HCT116 (cell line): ENCODE measurements around the gene TACC2. TPM values are rescaled to one million over a fixed set of nuclear protein-coding genes. Genes with fewer than 3 reads are reported as not detected.

ENCODE experiments used
- ATAC-seq: fragments of 200-7000 bp; cut with Tn5 transposase; 2 replicates; pipeline ENCODE4 v1.9.1; 2020; ENCODE audit warnings: mild to moderate bottlenecking, moderate library complexity
- BruUV-seq: library from RNA; stranded (reverse); fragments of 400-500 nt; replicated peaks from 2 replicates; lab custom pipeline; 2021; lab: Mats Ljungman, UMichigan
- CTCF ChIA-PET: fragments of 300-600 bp; sonication (Branson Sonifier 250); formaldehyde crosslinking; loops from one replicate; lab custom pipeline; 2021; ENCODE audit warnings: antibody characterized with exemption; lab: Charles Lee
- POLR2A ChIA-PET: fragments of 300-600, 350-600 bp; sonication (Branson Sonifier 250); formaldehyde crosslinking; loops from one replicate; lab custom pipeline; 2021; ENCODE audit warnings: antibody characterized with exemption; lab: Charles Lee
- RAD21 ChIA-PET, 2 experiments: fragments of 300-600 bp; sonication (Branson Sonifier 250); formaldehyde crosslinking; loops; one replicate each; lab custom pipeline; 2023; ENCODE audit warnings: low total read pairs in 2 of 2; ENCODE audit not compliant: uncharacterized antibody in 2 of 2, unreplicated experiment in 2 of 2, low non-redundant PET in 1 of 2; lab: Charles Lee
- DNase-seq: peaks from one replicate; pipeline ENCODE4 v3.0.0-alpha.2; 2010; ENCODE audit warnings: low read depth, low spot score
- H2AFZ ChIP-seq: fragments of 200-600 bp; shearing (Covaris generic), sonication (generic); 2 replicates; pipeline ENCODE4 v1.6.1; 2017; ENCODE audit warnings: low read depth, mixed run types, mixed read lengths, antibody characterized with exemption, low read length; ENCODE audit not compliant: poor library complexity, severe bottlenecking
- H3K27ac ChIP-seq: 2 replicates; pipeline ENCODE4 v1.5.1; 2012; ENCODE audit warnings: low read depth, low read length
- H3K27me3 ChIP-seq: fragments of 200-600 bp; sonication (generic); 2 replicates; pipeline ENCODE4 v1.6.1; 2016; ENCODE audit warnings: mixed run types, low read length, mixed read lengths; ENCODE audit not compliant: insufficient read depth
- H3K36me3 ChIP-seq, 2 experiments: fragments of 200-500 bp in 1 of 2; fragments of 200-600 bp in 1 of 2; sonication (Bioruptor generic) in 1 of 2; sonication (generic) in 1 of 2; 2 replicates each; pipeline versions ENCODE4 v1.5.1 to v1.6.1; 2014 to 2016; ENCODE audit warnings: low read length in 2 of 2, inconsistent platforms in 1 of 2, mixed read lengths in 1 of 2, mixed run types in 1 of 2; ENCODE audit not compliant: insufficient read depth in 2 of 2, control insufficient read depth in 1 of 2
- H3K4me1 ChIP-seq, 2 experiments: fragments of 200-600 bp in 1 of 2; sonication (generic) in 1 of 2; 2 replicates each; pipeline versions ENCODE4 v1.5.1 to v1.6.1; 2012 to 2017; ENCODE audit warnings: low read length in 2 of 2, inconsistent platforms in 1 of 2, mild to moderate bottlenecking in 1 of 2, mixed read lengths in 1 of 2, mixed run types in 1 of 2, moderate library complexity in 1 of 2; ENCODE audit not compliant: insufficient read depth in 2 of 2, control insufficient read depth in 1 of 2
- H3K4me2 ChIP-seq: fragments of 200-600 bp; sonication (generic); 2 replicates; pipeline ENCODE4 v1.6.1; 2017; ENCODE audit warnings: mixed run types, low read length, mixed read lengths
- H3K4me3 ChIP-seq, 2 experiments: fragments of 200-600 bp in 1 of 2; sonication (generic) in 1 of 2; replicated peaks in 1 of 2; 2 replicates each; pipeline ENCODE4 v1.5.1; 2011 to 2016; ENCODE audit warnings: low read length in 2 of 2, control low read depth in 1 of 2, low read depth in 1 of 2, mild to moderate bottlenecking in 1 of 2, mixed read lengths in 1 of 2, mixed run types in 1 of 2
- H3K79me2 ChIP-seq: fragments of 200-600 bp; sonication (generic); 2 replicates; pipeline ENCODE4 v1.6.1; 2017; ENCODE audit warnings: mild to moderate bottlenecking, mixed run types, low read length, moderate library complexity, mixed read lengths; ENCODE audit not compliant: insufficient read depth
- H3K9ac ChIP-seq: fragments of 200-600 bp; sonication (generic); 2 replicates; pipeline ENCODE4 v1.6.1; 2016; ENCODE audit warnings: low read length, mixed read lengths
- H3K9me2 ChIP-seq: fragments of 200-600 bp; sonication (generic), shearing (Covaris generic); 2 replicates; pipeline ENCODE4 v1.6.1; 2017; ENCODE audit warnings: mixed run types, mild to moderate bottlenecking, moderate library complexity; ENCODE audit not compliant: insufficient read depth
- H3K9me3 ChIP-seq, 2 experiments: fragments of 200-500 bp in 1 of 2; fragments of 200-600 bp in 1 of 2; sonication (Bioruptor generic) in 1 of 2; sonication (generic) in 1 of 2; 2 replicates each; pipeline ENCODE4 v1.6.1; 2014 to 2017; ENCODE audit warnings: low read length in 2 of 2, mixed read lengths in 2 of 2, inconsistent platforms in 1 of 2, low read depth in 1 of 2, mild to moderate bottlenecking in 1 of 2, mixed run types in 1 of 2, moderate library complexity in 1 of 2; ENCODE audit not compliant: control insufficient read depth in 1 of 2, insufficient read depth in 1 of 2
- H4K20me1 ChIP-seq: fragments of 200-600 bp; sonication (generic), shearing (Covaris generic); 2 replicates; pipeline ENCODE4 v1.6.1; 2017; ENCODE audit warnings: mixed run types, mild to moderate bottlenecking, moderate library complexity; ENCODE audit not compliant: insufficient read depth
- CBX3 ChIP-seq: IDR thresholded peaks from 2 replicates; pipeline ENCODE4 v1.6.1; 2012; ENCODE audit warnings: low read depth
- CEBPB ChIP-seq: IDR thresholded peaks from 2 replicates; pipeline ENCODE4 v1.6.1; 2012; ENCODE audit warnings: low read depth
- EGR1 ChIP-seq: IDR thresholded peaks from 2 replicates; pipeline ENCODE4 v1.6.1; 2012; ENCODE audit warnings: low read depth
- ELF1 ChIP-seq: IDR thresholded peaks from 2 replicates; pipeline ENCODE4 v1.6.1; 2012; ENCODE audit warnings: low read depth, borderline replicate concordance
- EZH2 ChIP-seq: fragments of 200-600 bp; sonication (generic); IDR thresholded peaks from 2 replicates; pipeline ENCODE4 v1.6.1; 2017; ENCODE audit warnings: antibody characterized with exemption, mixed run types
- EZH2phosphoT487 ChIP-seq: fragments of 200-600 bp; IDR thresholded peaks from 2 replicates; pipeline ENCODE4 v1.6.1; 2018; ENCODE audit warnings: antibody characterized with exemption, borderline replicate concordance
- JUND ChIP-seq: IDR thresholded peaks from 2 replicates; pipeline ENCODE4 v1.6.1; 2012
- POLR2AphosphoS5 ChIP-seq: IDR thresholded peaks from 2 replicates; pipeline ENCODE4 v1.6.1; 2011; ENCODE audit warnings: mild to moderate bottlenecking, low read depth, low read length, moderate library complexity
- RAD21 ChIP-seq: IDR thresholded peaks from 2 replicates; pipeline ENCODE4 v1.6.1; 2012; ENCODE audit warnings: low read depth, mild to moderate bottlenecking
- SIN3A ChIP-seq: IDR thresholded peaks from 2 replicates; pipeline ENCODE4 v1.6.1; 2012; ENCODE audit warnings: low read depth
- SP1 ChIP-seq: IDR thresholded peaks from 2 replicates; pipeline ENCODE4 v1.6.1; 2012; ENCODE audit warnings: low read depth
- TCF7L2 ChIP-seq: IDR thresholded peaks from 2 replicates; pipeline ENCODE4 v1.7.0; 2011; ENCODE audit warnings: borderline replicate concordance, inconsistent platforms; ENCODE audit not compliant: insufficient read depth, insufficient read length; ENCODE audit errors: extremely low read depth
- YY1 ChIP-seq: IDR thresholded peaks from 2 replicates; pipeline ENCODE4 v1.6.1; 2011; ENCODE audit warnings: low read length, low read depth, moderate library complexity, mild to moderate bottlenecking; ENCODE audit not compliant: insufficient replicate concordance; ENCODE audit errors: extremely low read depth
- ZFX ChIP-seq: fragments of 450-650 bp; IDR thresholded peaks from 2 replicates; pipeline ENCODE4 v1.6.1; 2017
- ZNF274 ChIP-seq: fragments of 200-500 bp; sonication (Bioruptor generic); IDR thresholded peaks from 2 replicates; pipeline ENCODE4 v1.6.1; 2014; ENCODE audit warnings: mild to moderate bottlenecking, low read depth, low read length, inconsistent platforms
- intact Hi-C: fragments of 100-400 bp; cut with micrococcal nuclease; formaldehyde crosslinking; loops from 2 replicates; pipeline ENCODE4 v1.10.0; 2022
- total RNA-seq: library from RNA; stranded (reverse); gene quantifications from one replicate; pipeline ENCODE4 v1.2.1, GENCODE V29; 2021; ENCODE audit not compliant: unreplicated experiment
- TF ChIP-seq, protein P1 (sequence below): IDR thresholded peaks from 2 replicates; pipeline ENCODE4 v1.6.1; 2012
- TF ChIP-seq, protein P2 (sequence below): IDR thresholded peaks from 2 replicates; pipeline ENCODE4 v1.6.1; 2011; ENCODE audit warnings: mild to moderate bottlenecking, low read length, moderate library complexity; ENCODE audit not compliant: insufficient replicate concordance; ENCODE audit errors: extremely low read depth
- TF ChIP-seq, protein P3 (sequence below): IDR thresholded peaks from 2 replicates; pipeline ENCODE4 v1.6.1; 2012; ENCODE audit warnings: low read depth
- TF ChIP-seq, protein P4 (sequence below): IDR thresholded peaks from 2 replicates; pipeline ENCODE4 v1.6.1; 2012

Gene TACC2
- total RNA-seq, 1 experiment from 2014 or later, result 38.6 TPM

DNA sequence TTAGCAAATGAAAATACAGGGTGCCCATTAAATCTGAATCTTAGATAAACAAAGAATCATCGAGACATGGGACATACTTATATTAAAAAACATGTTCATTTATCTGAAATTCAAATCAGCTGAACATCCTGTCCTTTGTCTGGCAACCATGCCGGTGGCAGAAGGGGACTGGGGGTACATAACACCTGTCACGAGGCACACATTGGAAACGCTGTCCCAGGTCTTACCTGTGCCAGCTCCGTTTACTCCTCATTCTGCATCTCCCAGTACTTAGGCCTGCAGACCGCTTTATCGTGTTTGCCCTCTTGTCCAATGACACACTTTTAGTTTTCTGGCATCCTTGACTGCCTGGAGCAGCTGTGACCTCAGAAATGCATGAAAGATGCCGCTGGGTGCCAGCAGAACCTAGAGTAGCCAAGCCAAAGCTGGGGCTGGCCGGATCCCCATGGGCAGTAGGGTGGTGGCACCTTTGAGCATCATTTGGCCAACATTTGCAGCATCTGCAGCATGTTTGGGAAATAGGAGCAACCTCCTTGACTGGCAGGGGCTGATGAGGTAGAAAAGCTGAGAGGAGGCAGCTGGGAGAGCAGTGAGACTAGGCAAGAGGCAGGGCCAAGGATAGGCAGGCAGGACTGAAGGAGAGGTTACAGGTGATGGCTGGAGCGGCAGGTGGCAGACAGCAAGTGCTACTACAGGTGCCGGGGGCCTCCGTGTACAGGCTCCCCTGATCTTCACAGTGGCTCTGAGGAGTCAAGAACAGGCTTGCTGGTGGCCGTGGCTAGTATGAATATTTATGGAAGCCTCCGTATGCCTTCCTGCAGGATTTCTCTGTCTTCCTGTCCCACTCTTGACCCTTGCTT is 219.8 kb downstream of the TACC2 start:
- DNase-seq (no peak), ATAC-seq (no peak)
- ChIA-PET POLR2A (no interaction called here), RAD21 (no interaction called here), CTCF (no interaction called here)
- no peaks in the 10 kb centered on the region for H3K27me3 ChIP-seq
- no peaks in the 10 kb centered on the region for H3K79me2 ChIP-seq
- H3K9me3 ChIP-seq, result no peaks in the 10 kb centered on the region
- no peaks in the 10 kb centered on the region for H4K20me1 ChIP-seq
- H2AFZ ChIP-seq, result no peak overlapping the region
- no peaks in the 10 kb centered on the region for H3K4me1 ChIP-seq
- H3K4me2 ChIP-seq, result no peak overlapping the region
- no TSS peak for BruUV-seq
- TF ChIP-seq CEBPB (no peak), SP1 (no peak), ELF1 (no peak), EGR1 (no peak), JUND (no peak), POLR2AphosphoS5 (no peak), ZFX (no peak), RAD21 (no peak), EZH2 (no peak), CBX3 (no peak), ZNF274 (no peak), TCF7L2 (no peak), SIN3A (no peak), EZH2phosphoT487 (no peak), YY1 (no peak)
- TF ChIP-seq, protein P1, sequence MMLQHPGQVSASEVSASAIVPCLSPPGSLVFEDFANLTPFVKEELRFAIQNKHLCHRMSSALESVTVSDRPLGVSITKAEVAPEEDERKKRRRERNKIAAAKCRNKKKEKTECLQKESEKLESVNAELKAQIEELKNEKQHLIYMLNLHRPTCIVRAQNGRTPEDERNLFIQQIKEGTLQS, result no peak
- TF ChIP-seq, protein P2, sequence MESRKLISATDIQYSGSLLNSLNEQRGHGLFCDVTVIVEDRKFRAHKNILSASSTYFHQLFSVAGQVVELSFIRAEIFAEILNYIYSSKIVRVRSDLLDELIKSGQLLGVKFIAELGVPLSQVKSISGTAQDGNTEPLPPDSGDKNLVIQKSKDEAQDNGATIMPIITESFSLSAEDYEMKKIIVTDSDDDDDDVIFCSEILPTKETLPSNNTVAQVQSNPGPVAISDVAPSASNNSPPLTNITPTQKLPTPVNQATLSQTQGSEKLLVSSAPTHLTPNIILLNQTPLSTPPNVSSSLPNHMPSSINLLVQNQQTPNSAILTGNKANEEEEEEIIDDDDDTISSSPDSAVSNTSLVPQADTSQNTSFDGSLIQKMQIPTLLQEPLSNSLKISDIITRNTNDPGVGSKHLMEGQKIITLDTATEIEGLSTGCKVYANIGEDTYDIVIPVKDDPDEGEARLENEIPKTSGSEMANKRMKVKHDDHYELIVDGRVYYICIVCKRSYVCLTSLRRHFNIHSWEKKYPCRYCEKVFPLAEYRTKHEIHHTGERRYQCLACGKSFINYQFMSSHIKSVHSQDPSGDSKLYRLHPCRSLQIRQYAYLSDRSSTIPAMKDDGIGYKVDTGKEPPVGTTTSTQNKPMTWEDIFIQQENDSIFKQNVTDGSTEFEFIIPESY, result no peak
- TF ChIP-seq, protein P3, sequence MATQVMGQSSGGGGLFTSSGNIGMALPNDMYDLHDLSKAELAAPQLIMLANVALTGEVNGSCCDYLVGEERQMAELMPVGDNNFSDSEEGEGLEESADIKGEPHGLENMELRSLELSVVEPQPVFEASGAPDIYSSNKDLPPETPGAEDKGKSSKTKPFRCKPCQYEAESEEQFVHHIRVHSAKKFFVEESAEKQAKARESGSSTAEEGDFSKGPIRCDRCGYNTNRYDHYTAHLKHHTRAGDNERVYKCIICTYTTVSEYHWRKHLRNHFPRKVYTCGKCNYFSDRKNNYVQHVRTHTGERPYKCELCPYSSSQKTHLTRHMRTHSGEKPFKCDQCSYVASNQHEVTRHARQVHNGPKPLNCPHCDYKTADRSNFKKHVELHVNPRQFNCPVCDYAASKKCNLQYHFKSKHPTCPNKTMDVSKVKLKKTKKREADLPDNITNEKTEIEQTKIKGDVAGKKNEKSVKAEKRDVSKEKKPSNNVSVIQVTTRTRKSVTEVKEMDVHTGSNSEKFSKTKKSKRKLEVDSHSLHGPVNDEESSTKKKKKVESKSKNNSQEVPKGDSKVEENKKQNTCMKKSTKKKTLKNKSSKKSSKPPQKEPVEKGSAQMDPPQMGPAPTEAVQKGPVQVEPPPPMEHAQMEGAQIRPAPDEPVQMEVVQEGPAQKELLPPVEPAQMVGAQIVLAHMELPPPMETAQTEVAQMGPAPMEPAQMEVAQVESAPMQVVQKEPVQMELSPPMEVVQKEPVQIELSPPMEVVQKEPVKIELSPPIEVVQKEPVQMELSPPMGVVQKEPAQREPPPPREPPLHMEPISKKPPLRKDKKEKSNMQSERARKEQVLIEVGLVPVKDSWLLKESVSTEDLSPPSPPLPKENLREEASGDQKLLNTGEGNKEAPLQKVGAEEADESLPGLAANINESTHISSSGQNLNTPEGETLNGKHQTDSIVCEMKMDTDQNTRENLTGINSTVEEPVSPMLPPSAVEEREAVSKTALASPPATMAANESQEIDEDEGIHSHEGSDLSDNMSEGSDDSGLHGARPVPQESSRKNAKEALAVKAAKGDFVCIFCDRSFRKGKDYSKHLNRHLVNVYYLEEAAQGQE, result no peak
- TF ChIP-seq, protein P4, sequence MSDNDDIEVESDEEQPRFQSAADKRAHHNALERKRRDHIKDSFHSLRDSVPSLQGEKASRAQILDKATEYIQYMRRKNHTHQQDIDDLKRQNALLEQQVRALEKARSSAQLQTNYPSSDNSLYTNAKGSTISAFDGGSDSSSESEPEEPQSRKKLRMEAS, result no peak
- intact Hi-C loops, result no loop called here
- H3K36me3 ChIP-seq, result no peaks in the 10 kb centered on the region; a peak in 2 of 4 replicates
- H3K4me3 ChIP-seq, result no peak overlapping the region
- H3K9ac ChIP-seq, result no peak overlapping the region
- H3K27ac ChIP-seq, result no peak overlapping the region
- no peaks in the 10 kb centered on the region for H3K9me2 ChIP-seq
